GM23338 (cell line): ENCODE results near the gene CD3D. TPM values are rescaled to one million over a fixed set of nuclear protein-coding genes. Genes with fewer than 3 reads are reported as not detected.

Source experiments
- ATAC-seq: fragments of 200-7000 bp; cut with Tn5 transposase; 3 replicates; pipeline ENCODE4 v1.9.1; 2020
- DNase-seq: peaks from one replicate; pipeline ENCODE4 v3.0.0-alpha.2; 2015; ENCODE audit warnings: low spot score
- H2AFZ ChIP-seq: fragments of 200-600 bp; sonication (generic); 2 replicates; pipeline ENCODE4 v1.8.0; 2016; ENCODE audit warnings: antibody characterized with exemption, mild to moderate bottlenecking, moderate library complexity
- H3F3A ChIP-seq: fragments of 200-600 bp; sonication (generic); replicated peaks from 2 replicates; pipeline ENCODE4 v1.8.0; 2017; ENCODE audit warnings: antibody characterized with exemption, mixed run types, low read depth
- H3K27ac ChIP-seq: fragments of 200-600 bp; sonication (generic); 2 replicates; pipeline ENCODE4 v1.6.1; 2016; ENCODE audit warnings: low read depth
- H3K27me3 ChIP-seq: fragments of 200-600 bp; sonication (generic); 2 replicates; pipeline ENCODE4 v1.8.0; 2016; ENCODE audit warnings: mild to moderate bottlenecking, mixed run types, moderate library complexity; ENCODE audit not compliant: insufficient read depth
- H3K36me3 ChIP-seq: fragments of 200-600 bp; sonication (generic); 2 replicates; pipeline ENCODE4 v1.8.0; 2016; ENCODE audit warnings: mild to moderate bottlenecking; ENCODE audit not compliant: insufficient read depth
- H3K4me1 ChIP-seq: fragments of 200-600 bp; sonication (generic); 2 replicates; pipeline ENCODE4 v1.8.0; 2016; ENCODE audit warnings: mild to moderate bottlenecking, moderate library complexity; ENCODE audit not compliant: insufficient read depth
- H3K4me2 ChIP-seq: fragments of 200-600 bp; sonication (generic); 2 replicates; pipeline ENCODE4 v1.7.1; 2017; ENCODE audit warnings: mixed run types
- H3K4me3 ChIP-seq: fragments of 200-600 bp; sonication (generic); 2 replicates; pipeline ENCODE4 v1.6.1; 2016; ENCODE audit warnings: mixed run types
- H3K79me2 ChIP-seq: fragments of 200-600 bp; sonication (generic); replicated peaks from 2 replicates; pipeline ENCODE4 v1.8.0; 2017; ENCODE audit warnings: mild to moderate bottlenecking; ENCODE audit not compliant: insufficient read depth
- H3K9me2 ChIP-seq: fragments of 200-600 bp; sonication (generic); 2 replicates; pipeline ENCODE4 v1.8.0; 2017; ENCODE audit not compliant: insufficient read depth
- H4K20me1 ChIP-seq: fragments of 200-600 bp; sonication (generic); replicated peaks from 2 replicates; pipeline ENCODE4 v1.8.0; 2017; ENCODE audit warnings: mild to moderate bottlenecking; ENCODE audit not compliant: insufficient read depth
- H3K27ac Mint-ChIP-seq: 2 replicates; pipeline ENCODE4 v1.8.0; 2020; ENCODE audit warnings: inconsistent platforms, mild to moderate bottlenecking, moderate library complexity, mixed read lengths
- H3K27me3 Mint-ChIP-seq: 3 replicates; pipeline ENCODE4 v1.8.0; 2022; ENCODE audit warnings: low read depth, mild to moderate bottlenecking, moderate library complexity, mixed read lengths, inconsistent platforms; ENCODE audit not compliant: insufficient read depth, poor library complexity
- H3K36me3 Mint-ChIP-seq: 3 replicates; pipeline ENCODE4 v1.8.0; 2021; ENCODE audit warnings: low read depth, mild to moderate bottlenecking, inconsistent platforms, moderate library complexity, mixed read lengths
- H3K4me1 Mint-ChIP-seq: 3 replicates; pipeline ENCODE4 v1.8.0; 2020; ENCODE audit warnings: mild to moderate bottlenecking, inconsistent platforms, mixed read lengths
- H3K4me3 Mint-ChIP-seq: 3 replicates; pipeline ENCODE4 v1.8.0; 2021; ENCODE audit warnings: moderate library complexity, mild to moderate bottlenecking, inconsistent platforms, mixed read lengths
- H3K9me3 Mint-ChIP-seq: 3 replicates; pipeline ENCODE4 v1.8.0; 2020; ENCODE audit warnings: moderate library complexity, mild to moderate bottlenecking, inconsistent platforms, mixed read lengths
- CREB1 ChIP-seq: fragments of 250-450 bp; sonication (Bioruptor Pico); IDR thresholded peaks from 2 replicates; pipeline ENCODE4 v1.5.0; 2020; ENCODE audit warnings: low read depth, mild to moderate bottlenecking, moderate library complexity
- EZH2 ChIP-seq: fragments of 200-600 bp; sonication (generic); IDR thresholded peaks from one replicate; pipeline ENCODE4 v1.8.0; 2017; ENCODE audit warnings: antibody characterized with exemption, mild to moderate bottlenecking, low read depth; ENCODE audit not compliant: unreplicated experiment
- EZH2phosphoT487 ChIP-seq: fragments of 200-600 bp; sonication (generic); IDR thresholded peaks from one replicate; pipeline ENCODE4 v1.8.1; 2018; ENCODE audit warnings: antibody characterized with exemption; ENCODE audit not compliant: unreplicated experiment
- JUNB ChIP-seq: IDR thresholded peaks from one replicate; pipeline ENCODE4 v1.6.1; 2016; ENCODE audit warnings: antibody characterized with exemption; ENCODE audit not compliant: unreplicated experiment
- NANOG ChIP-seq: IDR thresholded peaks from 2 replicates; pipeline ENCODE4 v1.6.1; 2016; ENCODE audit warnings: antibody characterized with exemption, borderline replicate concordance
- POLR2AphosphoS5 ChIP-seq: IDR thresholded peaks from 2 replicates; pipeline ENCODE4 v1.6.1; 2016; ENCODE audit warnings: antibody characterized with exemption, low read depth
- REST ChIP-seq: IDR thresholded peaks from one replicate; pipeline ENCODE4 v1.6.1; 2018; ENCODE audit warnings: antibody characterized with exemption; ENCODE audit not compliant: unreplicated experiment
- STAT1 ChIP-seq: IDR thresholded peaks from one replicate; pipeline ENCODE4 v1.6.1; 2016; ENCODE audit warnings: antibody characterized with exemption; ENCODE audit not compliant: unreplicated experiment
- ZNF114 ChIP-seq: fragments of 250-450 bp; sonication (Bioruptor Pico); IDR thresholded peaks from 2 replicates; pipeline ENCODE4 v1.5.0; 2020; ENCODE audit warnings: mild to moderate bottlenecking, moderate library complexity
- ZNF331 ChIP-seq: fragments of 250-450 bp; sonication (Bioruptor Pico); IDR thresholded peaks from 2 replicates; pipeline ENCODE4 v1.5.0; 2020; ENCODE audit warnings: low read depth, mild to moderate bottlenecking, moderate library complexity
- ZNF462 ChIP-seq: fragments of 250-450 bp; sonication (Bioruptor Pico); IDR thresholded peaks from 2 replicates; pipeline ENCODE4 v1.5.0; 2020; ENCODE audit warnings: mild to moderate bottlenecking, moderate library complexity
- polyA plus RNA-seq: library from polyadenylated mRNA; unstranded; fragments of >200 nt; fragmentation: Nextera tagmentation; extraction: Ambion mirVana; gene quantifications from 2 replicates; pipeline ENCODE4 v1.2.1, GENCODE V29; 2016
- total RNA-seq: library from RNA; depleted of rRNA; stranded (reverse); fragments of >200 nt; shearing (Covaris generic); gene quantifications from 2 replicates; pipeline ENCODE4 v1.2.3, GENCODE V29; 2014

CD3D gene
- total and polyA plus RNA-seq, 2 experiments from 2014 or later = not detected

GRCh38 chr11:118294053-118294452 lies 48.5 kb downstream of the CD3D start (continued):
- TF ChIP-seq REST (no peak), ZNF331 (no peak), EZH2phosphoT487 (no peak), STAT1 (no peak), POLR2AphosphoS5 (no peak), NANOG (no peak)

GRCh38 chr11:118291477-118292135 lies 50.9 kb downstream of the CD3D start:
- H3K4me3 Mint-ChIP-seq = no peak overlapping the region
- TF ChIP-seq CREB1 (CRISPR knock-in tag) (no peak), ZNF114 (CRISPR knock-in tag) (no peak), STAT1 (no peak), EZH2 (no peak), NANOG (no peak), JUNB (no peak), ZNF462 (CRISPR knock-in tag) (no peak), REST (no peak), POLR2AphosphoS5 (no peak), ZNF331 (no peak)

More at GRCh38 chr11:118291477-118292135, 50.9 kb downstream of the CD3D start:
- no peak for ATAC-seq
- Histone ChIP-seq H3K4me1 (0 out of 2 replicates have a peak, but pooled peaks cover 3% of the 10 kb centered on the region), H3K36me3 (no peaks in the 10 kb centered on the region), H4K20me1 (no peaks in the 10 kb centered on the region), H3K79me2 (no peaks in the 10 kb centered on the region), H3K4me2 (no peak overlapping the region), H2AFZ (no peak overlapping the region), H3K27ac (no peak overlapping the region), H3F3A (no peaks in the 10 kb centered on the region), H3K27me3 (no peaks in the 10 kb centered on the region), H3K9me2 (no peaks in the 10 kb centered on the region), H3K4me3 (no peak overlapping the region)
- no peaks in the 10 kb centered on the region for H3K36me3 Mint-ChIP-seq
- H3K27me3 Mint-ChIP-seq = no peaks in the 10 kb centered on the region
- peaks cover 7% of the 10 kb centered on the region for H3K4me1 Mint-ChIP-seq
- no peaks in the 10 kb centered on the region for H3K9me3 Mint-ChIP-seq
- no peak for DNase-seq
- H3K27ac Mint-ChIP-seq = no peak overlapping the region
